ENCODE data around the gene RAB5A. TPM values are rescaled to one million over a fixed set of nuclear protein-coding genes. Genes with fewer than 3 reads are reported as not detected.

RAB5A gene
- total RNA-seq, 1 donor = 69.1 TPM

DNA sequence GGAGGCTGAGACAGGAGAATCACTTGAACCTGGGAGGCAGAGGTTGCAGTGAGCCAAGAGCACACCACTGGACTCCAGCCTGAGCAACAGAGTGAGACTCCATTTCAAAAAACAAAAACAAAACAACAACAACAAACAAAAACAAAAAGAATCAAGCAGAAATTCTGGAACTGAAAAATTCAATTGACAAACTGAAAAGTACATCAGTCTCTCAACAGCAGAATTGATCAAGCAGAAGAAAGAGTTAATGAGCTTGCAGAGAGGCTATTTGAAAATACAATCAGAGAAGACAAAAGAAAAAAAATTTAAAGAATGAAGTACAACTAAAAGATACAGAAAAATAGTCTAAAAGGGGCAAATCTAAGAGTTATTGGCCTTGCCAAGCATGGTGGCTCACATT is 35.4 kb upstream of the RAB5A start:
- no peak for DNase-seq (ENCODE audit: insufficient read length, low spot score, missing footprints)
- Histone ChIP-seq H3K27me3 (ENCODE audit: insufficient read depth, low read length) (no peaks in the 10 kb centered on the region), H3K9me3 (ENCODE audit: low read depth, low read length) (no peaks in the 10 kb centered on the region), H3K4me1 (ENCODE audit: insufficient read depth, low read length) (no peaks in the 10 kb centered on the region), H3K4me2 (ENCODE audit: insufficient read depth, low read length) (no peak overlapping the region), H3K27ac (ENCODE audit: low read depth, low read length) (no peak overlapping the region), H3K4me3 (ENCODE audit: insufficient read depth, low read length) (no peak overlapping the region), H2AFZ (ENCODE audit: low read length) (no peak overlapping the region), H4K20me1 (ENCODE audit: insufficient read depth, low read length) (no peaks in the 10 kb centered on the region), H3K36me3 (ENCODE audit: insufficient read depth, low read length) (no peaks in the 10 kb centered on the region), H3K79me2 (ENCODE audit: insufficient read depth, low read length) (no peaks in the 10 kb centered on the region)
- TF ChIP-seq, protein P1, sequence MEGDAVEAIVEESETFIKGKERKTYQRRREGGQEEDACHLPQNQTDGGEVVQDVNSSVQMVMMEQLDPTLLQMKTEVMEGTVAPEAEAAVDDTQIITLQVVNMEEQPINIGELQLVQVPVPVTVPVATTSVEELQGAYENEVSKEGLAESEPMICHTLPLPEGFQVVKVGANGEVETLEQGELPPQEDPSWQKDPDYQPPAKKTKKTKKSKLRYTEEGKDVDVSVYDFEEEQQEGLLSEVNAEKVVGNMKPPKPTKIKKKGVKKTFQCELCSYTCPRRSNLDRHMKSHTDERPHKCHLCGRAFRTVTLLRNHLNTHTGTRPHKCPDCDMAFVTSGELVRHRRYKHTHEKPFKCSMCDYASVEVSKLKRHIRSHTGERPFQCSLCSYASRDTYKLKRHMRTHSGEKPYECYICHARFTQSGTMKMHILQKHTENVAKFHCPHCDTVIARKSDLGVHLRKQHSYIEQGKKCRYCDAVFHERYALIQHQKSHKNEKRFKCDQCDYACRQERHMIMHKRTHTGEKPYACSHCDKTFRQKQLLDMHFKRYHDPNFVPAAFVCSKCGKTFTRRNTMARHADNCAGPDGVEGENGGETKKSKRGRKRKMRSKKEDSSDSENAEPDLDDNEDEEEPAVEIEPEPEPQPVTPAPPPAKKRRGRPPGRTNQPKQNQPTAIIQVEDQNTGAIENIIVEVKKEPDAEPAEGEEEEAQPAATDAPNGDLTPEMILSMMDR (IDR thresholded peaks at IDR 0.05; ENCODE audit: extremely low read depth, low read depth, low read length) = no peak

DNA sequence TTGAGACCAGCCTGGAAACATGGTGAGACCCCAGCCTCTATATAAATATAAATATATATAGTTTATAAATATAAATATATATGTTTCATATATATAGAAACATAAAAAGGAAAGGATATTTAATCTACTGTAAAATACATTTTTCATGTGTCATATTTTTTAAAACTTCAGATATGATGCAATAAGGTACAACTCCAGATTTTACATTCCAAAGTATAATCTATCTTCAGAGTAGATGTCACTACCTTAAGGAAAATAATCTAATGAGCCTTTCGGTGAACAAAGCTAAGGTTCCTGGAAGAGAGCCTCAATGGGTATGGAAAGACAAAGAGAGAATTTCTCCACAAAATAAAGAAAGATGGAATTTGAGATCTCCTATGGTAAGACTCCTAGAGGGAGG is 29.7 kb upstream of the RAB5A start:
- no peak for DNase-seq (ENCODE audit: insufficient read length, low spot score, missing footprints)
- H3K4me1 ChIP-seq (ENCODE audit: insufficient read depth, low read length) = no peaks in the 10 kb centered on the region
- H2AFZ ChIP-seq (ENCODE audit: low read length) = no peak overlapping the region
- no peak overlapping the region for H3K4me2 ChIP-seq (ENCODE audit: insufficient read depth, low read length)
- no peaks in the 10 kb centered on the region for H3K27me3 ChIP-seq (ENCODE audit: insufficient read depth, low read length)
- no peaks in the 10 kb centered on the region for H4K20me1 ChIP-seq (ENCODE audit: insufficient read depth, low read length)
- no peaks in the 10 kb centered on the region for H3K36me3 ChIP-seq (ENCODE audit: insufficient read depth, low read length)
- TF ChIP-seq, protein P1 (IDR thresholded peaks at IDR 0.05; ENCODE audit: extremely low read depth, low read depth, low read length) = no peak
- H3K79me2 ChIP-seq (ENCODE audit: insufficient read depth, low read length) = no peaks in the 10 kb centered on the region
- no peak overlapping the region for H3K27ac ChIP-seq (ENCODE audit: low read depth, low read length)
- H3K9me3 ChIP-seq (ENCODE audit: low read depth, low read length) = no peaks in the 10 kb centered on the region
- H3K4me3 ChIP-seq (ENCODE audit: insufficient read depth, low read length) = no peak overlapping the region

DNA sequence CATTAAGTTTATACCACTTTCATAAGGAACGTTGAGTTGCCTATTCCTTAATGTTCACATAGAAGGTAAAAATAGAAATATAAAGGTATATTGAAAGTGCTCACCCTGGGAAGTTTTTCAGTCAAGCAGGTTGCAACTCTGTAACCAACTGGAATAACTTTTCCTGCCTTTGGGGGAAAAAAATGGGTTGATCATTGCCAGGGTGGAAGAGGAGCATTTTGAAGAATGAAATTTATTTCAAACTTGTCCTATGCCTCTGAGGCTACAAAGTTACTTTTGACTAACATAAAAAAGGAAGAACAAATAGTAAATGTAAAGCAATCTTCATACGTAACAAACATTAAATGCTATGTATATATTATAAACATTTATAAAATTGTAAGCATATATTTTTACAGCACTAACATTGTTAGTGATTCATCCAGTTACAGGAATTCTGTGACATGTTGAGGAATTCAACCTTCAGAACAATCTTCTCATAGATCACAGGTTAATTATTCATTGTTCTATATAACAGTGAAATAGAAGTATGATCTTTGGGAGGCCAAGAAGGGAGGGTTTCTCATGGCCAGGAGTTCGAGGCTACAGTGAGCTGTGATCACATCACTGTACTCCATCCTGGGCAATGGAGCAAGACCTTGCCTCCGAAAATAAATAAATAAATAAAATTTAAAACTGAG is 26.4 kb upstream of the RAB5A start:
- no peak for DNase-seq (ENCODE audit: insufficient read length, low spot score, missing footprints)
- no peaks in the 10 kb centered on the region for H4K20me1 ChIP-seq (ENCODE audit: insufficient read depth, low read length)
- no peaks in the 10 kb centered on the region for H3K36me3 ChIP-seq (ENCODE audit: insufficient read depth, low read length)

DNA sequence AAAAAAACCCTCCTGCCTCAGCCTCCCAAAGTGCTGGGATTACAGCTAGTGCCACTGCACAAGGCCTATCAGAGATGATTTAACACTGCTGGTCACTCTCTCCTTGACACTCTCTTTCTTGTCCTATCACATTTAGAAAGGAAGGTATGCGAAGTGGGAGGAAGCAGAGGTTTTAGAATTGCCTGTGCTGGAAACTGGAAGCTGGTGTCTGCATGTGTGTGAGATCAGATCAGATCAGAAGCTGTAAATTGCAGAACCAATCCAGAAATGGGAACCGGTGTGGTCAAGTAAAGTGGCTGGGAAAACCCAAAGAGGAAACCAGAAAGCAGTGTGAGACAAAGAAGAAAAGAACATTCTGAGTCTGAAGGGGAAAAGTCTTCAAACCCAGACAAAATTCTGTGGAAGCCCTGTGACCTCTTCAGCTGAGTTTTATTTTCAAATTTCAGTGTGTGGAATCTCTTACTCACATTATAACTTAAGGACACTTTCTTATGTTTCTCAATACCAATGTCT is 15.7 kb upstream of the RAB5A start:
- H3K4me1 ChIP-seq (ENCODE audit: insufficient read depth, low read length) = no peaks in the 10 kb centered on the region
- no peaks in the 10 kb centered on the region for H3K36me3 ChIP-seq (ENCODE audit: insufficient read depth, low read length)
- H3K9me3 ChIP-seq (ENCODE audit: low read depth, low read length) = no peaks in the 10 kb centered on the region
- H3K79me2 ChIP-seq (ENCODE audit: insufficient read depth, low read length) = no peaks in the 10 kb centered on the region
- no peaks in the 10 kb centered on the region for H4K20me1 ChIP-seq (ENCODE audit: insufficient read depth, low read length)
- TF ChIP-seq, protein P1 (IDR thresholded peaks at IDR 0.05; ENCODE audit: extremely low read depth, low read depth, low read length) = no peak
- no peak overlapping the region for H3K4me3 ChIP-seq (ENCODE audit: insufficient read depth, low read length)
- no peaks in the 10 kb centered on the region for H3K27me3 ChIP-seq (ENCODE audit: insufficient read depth, low read length)
- no peak overlapping the region for H3K4me2 ChIP-seq (ENCODE audit: insufficient read depth, low read length)
- DNase-seq (ENCODE audit: insufficient read length, low spot score, missing footprints) = no peak
- H2AFZ ChIP-seq (ENCODE audit: low read length) = peak overlapping the region; percentile 56
- no peak overlapping the region for H3K27ac ChIP-seq (ENCODE audit: low read depth, low read length)

More for the DNA sequence above, 26.4 kb upstream of the RAB5A start:
- H3K79me2 ChIP-seq (ENCODE audit: insufficient read depth, low read length) = no peaks in the 10 kb centered on the region
- no peak overlapping the region for H3K4me3 ChIP-seq (ENCODE audit: insufficient read depth, low read length)
- no peaks in the 10 kb centered on the region for H3K4me1 ChIP-seq (ENCODE audit: insufficient read depth, low read length)
- TF ChIP-seq, protein P1 (IDR thresholded peaks at IDR 0.05; ENCODE audit: extremely low read depth, low read depth, low read length) = no peak
- H3K9me3 ChIP-seq (ENCODE audit: low read depth, low read length) = no peaks in the 10 kb centered on the region
- no peak overlapping the region for H3K4me2 ChIP-seq (ENCODE audit: insufficient read depth, low read length)
- H2AFZ ChIP-seq (ENCODE audit: low read length) = no peak overlapping the region
- H3K27ac ChIP-seq (ENCODE audit: low read depth, low read length) = no peak overlapping the region
- no peaks in the 10 kb centered on the region for H3K27me3 ChIP-seq (ENCODE audit: insufficient read depth, low read length)

All from osteoblast (primary cell).